Panc1 (cell line): ENCODE results near the gene YLPM1. TPM values are rescaled to one million over a fixed set of nuclear protein-coding genes. Genes with fewer than 3 reads are reported as not detected.

Source experiments
- ATAC-seq: fragments of 200-7000 bp; cut with Tn5 transposase; 2 replicates; pipeline ENCODE4 v1.9.1; 2020; ENCODE audit warnings: mild to moderate bottlenecking, moderate library complexity
- BruUV-seq: library from RNA; stranded (reverse); fragments of 400-500 nt; replicated peaks from 2 replicates; lab custom pipeline; 2021; lab: Mats Ljungman, UMichigan
- CTCF ChIA-PET: fragments of 300-600 bp; sonication (Branson Sonifier 250); formaldehyde crosslinking; loops from one replicate; lab custom pipeline; 2022; ENCODE audit warnings: antibody characterized with exemption; lab: Charles Lee
- POLR2A ChIA-PET: fragments of 300-600 bp; sonication (Branson Sonifier 250); formaldehyde crosslinking; loops from one replicate; lab custom pipeline; 2022; ENCODE audit warnings: antibody characterized with exemption; lab: Charles Lee
- DNase-seq: peaks from one replicate; pipeline ENCODE4 v3.0.0-alpha.2; 2010; ENCODE audit warnings: low read depth, low spot score
- H3K27ac ChIP-seq: 2 replicates; pipeline ENCODE4 v1.5.1; 2011; ENCODE audit warnings: mild to moderate bottlenecking, low read length, inconsistent platforms
- H3K27me3 ChIP-seq: fragments of 200-500 bp; sonication (Bioruptor generic); 2 replicates; pipeline ENCODE4 v1.6.0; 2014; ENCODE audit warnings: low read length, inconsistent platforms; ENCODE audit not compliant: control insufficient read depth, insufficient read depth
- H3K36me3 ChIP-seq: fragments of 200-500 bp; sonication (Bioruptor generic); 2 replicates; pipeline ENCODE4 v1.5.1; 2014; ENCODE audit warnings: inconsistent platforms, mild to moderate bottlenecking, low read length, moderate library complexity; ENCODE audit not compliant: control insufficient read depth, insufficient read depth
- H3K4me1 ChIP-seq: 2 replicates; pipeline ENCODE4 v1.5.1; 2011; ENCODE audit warnings: inconsistent platforms, mild to moderate bottlenecking, low read length, moderate library complexity; ENCODE audit not compliant: control insufficient read depth, insufficient read depth
- H3K4me3 ChIP-seq, 2 experiments: 2 replicates each; pipeline ENCODE4 v1.5.1; 2011 to 2012; ENCODE audit warnings: low read depth in 2 of 2, low read length in 2 of 2, mild to moderate bottlenecking in 2 of 2, inconsistent platforms in 1 of 2, moderate library complexity in 1 of 2
- H3K9me3 ChIP-seq: fragments of 200-500 bp; sonication (Bioruptor generic); 2 replicates; pipeline ENCODE4 v1.5.1; 2014; ENCODE audit warnings: low read depth, mild to moderate bottlenecking, inconsistent platforms, low read length, moderate library complexity; ENCODE audit not compliant: control insufficient read depth, insufficient read depth
- POLR2AphosphoS5 ChIP-seq: IDR thresholded peaks from 2 replicates; pipeline ENCODE4 v1.6.1; 2012; ENCODE audit warnings: mild to moderate bottlenecking, low read depth, low read length, moderate library complexity
- SIN3A ChIP-seq: IDR thresholded peaks from 2 replicates; pipeline ENCODE4 v1.6.1; 2012; ENCODE audit warnings: low read depth, mild to moderate bottlenecking, low read length, moderate library complexity, borderline replicate concordance; ENCODE audit not compliant: insufficient read depth
- TCF7L2 ChIP-seq: IDR thresholded peaks from 2 replicates; pipeline ENCODE4 v1.6.1; 2011; ENCODE audit warnings: mild to moderate bottlenecking, low read depth, low read length, inconsistent platforms
- in situ Hi-C: cut with HindIII; loops from 2 replicates; pipeline ENCODE4 v1.10.0; 2016; ENCODE audit warnings: low sequenced_read_pairs, low pct_unique_long_range_greater_than_20kb
- intact Hi-C: fragments of 100-400 bp; cut with micrococcal nuclease; formaldehyde crosslinking; loops from one replicate; pipeline ENCODE4 v1.10.0; 2022; ENCODE audit not compliant: unreplicated experiment
- total RNA-seq: library from RNA; stranded (reverse); gene quantifications from one replicate; pipeline ENCODE4 v1.2.1, GENCODE V29; 2021; ENCODE audit not compliant: unreplicated experiment
- TF ChIP-seq, protein P1 (sequence below): fragments of 450-650 bp; IDR thresholded peaks from 2 replicates; pipeline ENCODE4 v1.5.1; 2017; ENCODE audit warnings: mild to moderate bottlenecking
- TF ChIP-seq, protein P2 (sequence below), 2 experiments: IDR thresholded peaks; 2 replicates each; pipeline ENCODE4 v1.6.1; 2011 to 2012; ENCODE audit warnings: low read depth in 2 of 2, control low read depth in 1 of 2, low read length in 1 of 2, mild to moderate bottlenecking in 1 of 2, moderate library complexity in 1 of 2; ENCODE audit not compliant: insufficient read depth in 1 of 2

Gene YLPM1
- total RNA-seq, 1 experiment from 2014 or later: 38.9 TPM

DNA sequence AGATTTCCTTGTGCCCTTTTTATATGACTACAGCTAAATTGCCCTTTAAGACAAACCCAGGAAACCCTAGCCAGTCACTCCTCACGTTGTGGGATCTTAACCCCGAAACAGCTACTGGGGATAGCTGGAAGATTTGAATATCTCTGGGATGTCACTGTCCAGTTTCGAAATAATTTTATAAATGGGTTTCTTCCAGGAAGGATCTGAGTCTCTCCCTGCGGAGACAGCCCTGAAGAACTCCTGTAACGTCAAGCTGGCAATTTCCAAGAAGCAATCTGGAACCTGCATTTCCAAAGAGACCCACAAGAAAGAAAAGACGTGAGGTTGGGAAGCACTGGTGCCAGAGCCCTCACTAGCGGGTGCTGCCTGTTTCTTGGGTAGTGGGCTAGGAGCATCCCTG, 91.9 kb downstream of the YLPM1 start:
- in situ Hi-C loops: no loop called here

DNA sequence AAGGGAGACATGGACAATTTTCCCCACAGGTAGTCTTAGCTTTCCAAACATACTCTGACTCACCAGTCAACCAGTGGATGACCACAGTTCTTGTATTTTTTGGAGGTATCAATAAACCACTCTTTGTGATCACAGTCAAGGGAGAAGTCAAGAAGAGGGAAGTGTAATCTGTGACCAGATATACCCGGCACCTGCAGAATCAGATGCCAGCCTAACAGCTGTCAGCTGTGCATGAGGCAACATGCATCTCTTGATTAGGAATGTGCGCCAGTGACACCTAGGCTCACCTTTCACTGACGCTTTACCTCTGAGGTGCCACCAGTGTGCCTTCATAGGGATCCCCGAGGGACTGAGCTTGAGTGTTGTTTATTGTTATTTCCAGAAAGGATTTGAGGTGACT, 92.8 kb downstream of the YLPM1 start:
- no peaks in the 10 kb centered on the region; the same call in 1 of the 2 replicates for H3K4me1 ChIP-seq
- TF ChIP-seq, protein P1, sequence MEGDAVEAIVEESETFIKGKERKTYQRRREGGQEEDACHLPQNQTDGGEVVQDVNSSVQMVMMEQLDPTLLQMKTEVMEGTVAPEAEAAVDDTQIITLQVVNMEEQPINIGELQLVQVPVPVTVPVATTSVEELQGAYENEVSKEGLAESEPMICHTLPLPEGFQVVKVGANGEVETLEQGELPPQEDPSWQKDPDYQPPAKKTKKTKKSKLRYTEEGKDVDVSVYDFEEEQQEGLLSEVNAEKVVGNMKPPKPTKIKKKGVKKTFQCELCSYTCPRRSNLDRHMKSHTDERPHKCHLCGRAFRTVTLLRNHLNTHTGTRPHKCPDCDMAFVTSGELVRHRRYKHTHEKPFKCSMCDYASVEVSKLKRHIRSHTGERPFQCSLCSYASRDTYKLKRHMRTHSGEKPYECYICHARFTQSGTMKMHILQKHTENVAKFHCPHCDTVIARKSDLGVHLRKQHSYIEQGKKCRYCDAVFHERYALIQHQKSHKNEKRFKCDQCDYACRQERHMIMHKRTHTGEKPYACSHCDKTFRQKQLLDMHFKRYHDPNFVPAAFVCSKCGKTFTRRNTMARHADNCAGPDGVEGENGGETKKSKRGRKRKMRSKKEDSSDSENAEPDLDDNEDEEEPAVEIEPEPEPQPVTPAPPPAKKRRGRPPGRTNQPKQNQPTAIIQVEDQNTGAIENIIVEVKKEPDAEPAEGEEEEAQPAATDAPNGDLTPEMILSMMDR: no peak
- TF ChIP-seq, protein P2, sequence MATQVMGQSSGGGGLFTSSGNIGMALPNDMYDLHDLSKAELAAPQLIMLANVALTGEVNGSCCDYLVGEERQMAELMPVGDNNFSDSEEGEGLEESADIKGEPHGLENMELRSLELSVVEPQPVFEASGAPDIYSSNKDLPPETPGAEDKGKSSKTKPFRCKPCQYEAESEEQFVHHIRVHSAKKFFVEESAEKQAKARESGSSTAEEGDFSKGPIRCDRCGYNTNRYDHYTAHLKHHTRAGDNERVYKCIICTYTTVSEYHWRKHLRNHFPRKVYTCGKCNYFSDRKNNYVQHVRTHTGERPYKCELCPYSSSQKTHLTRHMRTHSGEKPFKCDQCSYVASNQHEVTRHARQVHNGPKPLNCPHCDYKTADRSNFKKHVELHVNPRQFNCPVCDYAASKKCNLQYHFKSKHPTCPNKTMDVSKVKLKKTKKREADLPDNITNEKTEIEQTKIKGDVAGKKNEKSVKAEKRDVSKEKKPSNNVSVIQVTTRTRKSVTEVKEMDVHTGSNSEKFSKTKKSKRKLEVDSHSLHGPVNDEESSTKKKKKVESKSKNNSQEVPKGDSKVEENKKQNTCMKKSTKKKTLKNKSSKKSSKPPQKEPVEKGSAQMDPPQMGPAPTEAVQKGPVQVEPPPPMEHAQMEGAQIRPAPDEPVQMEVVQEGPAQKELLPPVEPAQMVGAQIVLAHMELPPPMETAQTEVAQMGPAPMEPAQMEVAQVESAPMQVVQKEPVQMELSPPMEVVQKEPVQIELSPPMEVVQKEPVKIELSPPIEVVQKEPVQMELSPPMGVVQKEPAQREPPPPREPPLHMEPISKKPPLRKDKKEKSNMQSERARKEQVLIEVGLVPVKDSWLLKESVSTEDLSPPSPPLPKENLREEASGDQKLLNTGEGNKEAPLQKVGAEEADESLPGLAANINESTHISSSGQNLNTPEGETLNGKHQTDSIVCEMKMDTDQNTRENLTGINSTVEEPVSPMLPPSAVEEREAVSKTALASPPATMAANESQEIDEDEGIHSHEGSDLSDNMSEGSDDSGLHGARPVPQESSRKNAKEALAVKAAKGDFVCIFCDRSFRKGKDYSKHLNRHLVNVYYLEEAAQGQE (IDR thresholded peaks at IDR 0.05; ENCODE audit: insufficient read depth in 1 of 2, low read depth in 2 of 2, low read length in 1 of 2): no peak
- TF ChIP-seq POLR2AphosphoS5 (no peak), TCF7L2 (no peak), SIN3A (no peak)
- CTCF ChIA-PET: no interaction called here
- no peaks in the 10 kb centered on the region for H3K27me3 ChIP-seq
- H3K4me3 ChIP-seq: no peak overlapping the region
- BruUV-seq: no TSS peak
- H3K36me3 ChIP-seq: no peaks in the 10 kb centered on the region
- intact Hi-C loops: no loop called here
- DNase-seq (no peak), ATAC-seq (no peak)
- POLR2A ChIA-PET: no interaction called here
- in situ Hi-C loops: no loop called here
- H3K27ac ChIP-seq: no peak overlapping the region
- H3K9me3 ChIP-seq: no peaks in the 10 kb centered on the region

More for the DNA sequence above, 91.9 kb downstream of the YLPM1 start:
- Histone ChIP-seq H3K4me1 (no peaks in the 10 kb centered on the region), H3K27me3 (no peaks in the 10 kb centered on the region), H3K36me3 (no peaks in the 10 kb centered on the region), H3K4me3 (no peak overlapping the region), H3K9me3 (no peaks in the 10 kb centered on the region), H3K27ac (no peak overlapping the region)
- intact Hi-C loops: no loop called here
- no peak for ATAC-seq
- ChIA-PET POLR2A (no interaction called here), CTCF (no interaction called here)
- BruUV-seq: no TSS peak
- no peak for TF ChIP-seq TCF7L2
- no peak for TF ChIP-seq POLR2AphosphoS5
- no peak for TF ChIP-seq SIN3A
- TF ChIP-seq, protein P1: no peak
- TF ChIP-seq, protein P2 (IDR thresholded peaks at IDR 0.05; ENCODE audit: insufficient read depth in 1 of 2, low read depth in 2 of 2, low read length in 1 of 2): no peak
- DNase-seq: no peak
